HUDEP-2 (cell line): ENCODE results near the gene ANAPC15.

Source experiments
- DNase-seq, 76 experiments: peaks; one replicate each; lab custom pipeline; 2025; ENCODE audit not compliant: unreplicated experiment in 76 of 76; lab: John Stamatoyannopoulos, UW

The ANAPC15 gene

GRCh38 chr11:72127923-72128322 is 15.4 kb upstream of the ANAPC15 start:
- DNase-seq: no peak

GRCh38 chr11:72125956-72126355 is 13.5 kb upstream of the ANAPC15 start:
- no peak for DNase-seq

- no peak for DNase-seq
Measured at GRCh38 chr11:72124046-72124445, 11.6 kb upstream of the ANAPC15 start.

GRCh38 chr11:72123117-72123653 is 10.7 kb upstream of the ANAPC15 start:
- DNase-seq: no peak

- no peak for DNase-seq
Measured at GRCh38 chr11:72122607-72123006, 10.1 kb upstream of the ANAPC15 start.

- DNase-seq: no peak
Measured at GRCh38 chr11:72120930-72121329, 8.4 kb upstream of the ANAPC15 start.

- no peak for DNase-seq
Measured at GRCh38 chr11:72119198-72119597, 6.7 kb upstream of the ANAPC15 start.

- DNase-seq: no peak
Measured at GRCh38 chr11:72116019-72116755, 3.7 kb upstream of the ANAPC15 start.

GRCh38 chr11:72114570-72114969 is 2.1 kb upstream of the ANAPC15 start:
- DNase-seq: no peak

- DNase-seq: no peak
Measured at GRCh38 chr11:72112978-72113808, 698 bp upstream of the ANAPC15 start.

GRCh38 chr11:72111300-72112142 is 974 bp downstream of the ANAPC15 start:
- DNase-seq: no peak

- DNase-seq: no peak
Measured at GRCh38 chr11:72105888-72106287, 6.6 kb downstream of the ANAPC15 start, which contains the start of gene TOMT. TSS of gene TOMT (plus strand) at chr11:72105924. CDS start at chr11:72105952, 28 bp downstream.

- DNase-seq: no peak
Measured at GRCh38 chr11:72103754-72104167, 8.7 kb downstream of the ANAPC15 start.

- peak in 75 of 76 experiments; percentile 71 to 99 (median 98) for DNase-seq
Measured at GRCh38 chr11:72102946-72103753, 9.3 kb downstream of the ANAPC15 start, which contains the start of gene LAMTOR1. TSS of gene LAMTOR1 (minus strand) at chr11:72103297. CDS start at chr11:72103224, 73 bp downstream.

GRCh38 chr11:72102631-72102945 is 9.9 kb downstream of the ANAPC15 start:
- no peak for DNase-seq

GRCh38 chr11:72102162-72102561 is 10.3 kb downstream of the ANAPC15 start:
- DNase-seq: peak in 2 of 76 experiments; percentile 9

- DNase-seq: peak in 5 of 76 experiments; percentile 3 to 27 (median 25)
Measured at GRCh38 chr11:72100462-72100861, 12.0 kb downstream of the ANAPC15 start.

GRCh38 chr11:72100009-72100408 is 12.5 kb downstream of the ANAPC15 start:
- DNase-seq: no peak

GRCh38 chr11:72098741-72099140 is 13.8 kb downstream of the ANAPC15 start:
- DNase-seq: no peak

- peak in 70 of 76 experiments; percentile 9 to 79 (median 52) for DNase-seq
Measured at GRCh38 chr11:72091292-72091691, 21.2 kb downstream of the ANAPC15 start.
